Right hindlimb (tissue), 1 donor: ENCODE results near the gene OXNAD1.
"Not testable (repeated sequence)": the region's sequence is repeated elsewhere in the genome, so short reads cannot be mapped to it uniquely, and the experiment has no call there.

ENCODE experiments used
- DNase-seq: peaks from one replicate; pipeline ENCODE4 v3.0.0-alpha.2; 2018

OXNAD1 gene

GRCh38 chr3:16307832-16308531 lies 43.0 kb downstream of the OXNAD1 start:
- no peak for DNase-seq

DNA sequence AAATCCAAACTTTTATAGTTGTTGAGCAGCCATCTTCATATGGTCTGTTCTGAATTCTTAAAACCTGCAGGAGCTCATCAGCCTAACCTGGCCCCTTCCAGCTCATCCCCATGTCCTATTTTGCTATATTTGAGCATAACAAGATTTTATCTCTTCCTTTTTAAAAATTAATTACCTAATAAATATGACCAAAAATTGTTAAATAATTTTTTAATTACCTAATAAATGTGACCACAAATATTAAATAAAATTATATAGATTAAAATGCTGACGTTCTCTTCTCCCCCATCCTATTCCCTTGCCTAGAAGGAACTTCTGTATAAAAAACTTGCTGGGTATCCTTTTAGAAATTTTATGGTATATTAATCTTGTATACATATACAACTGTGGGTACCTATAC lies 43.7 kb downstream of the OXNAD1 start:
- no peak for DNase-seq

DNA sequence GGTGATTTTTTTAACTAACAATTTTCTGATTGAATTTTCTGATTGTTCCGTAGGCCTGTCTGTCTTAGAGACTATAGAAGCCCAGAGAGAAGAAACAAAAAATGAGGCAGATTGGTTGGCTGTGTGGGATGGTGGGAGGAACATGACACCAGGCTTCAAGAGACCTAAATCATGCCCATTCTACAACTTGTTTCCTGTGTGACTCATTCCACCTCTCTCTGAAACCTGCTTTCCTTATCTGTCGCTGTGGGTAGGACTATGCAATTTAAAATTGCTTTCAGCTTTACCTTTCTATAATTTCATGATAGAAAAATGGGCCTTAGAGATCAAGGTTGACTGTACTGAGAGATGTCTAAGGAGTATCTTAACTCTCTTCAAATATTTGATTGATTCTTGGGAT lies 44.5 kb downstream of the OXNAD1 start:
- no peak for DNase-seq

- DNase-seq = not testable (repeated sequence)
Observed at GRCh38 chr3:16310486-16310885, 45.5 kb downstream of the OXNAD1 start.

DNA sequence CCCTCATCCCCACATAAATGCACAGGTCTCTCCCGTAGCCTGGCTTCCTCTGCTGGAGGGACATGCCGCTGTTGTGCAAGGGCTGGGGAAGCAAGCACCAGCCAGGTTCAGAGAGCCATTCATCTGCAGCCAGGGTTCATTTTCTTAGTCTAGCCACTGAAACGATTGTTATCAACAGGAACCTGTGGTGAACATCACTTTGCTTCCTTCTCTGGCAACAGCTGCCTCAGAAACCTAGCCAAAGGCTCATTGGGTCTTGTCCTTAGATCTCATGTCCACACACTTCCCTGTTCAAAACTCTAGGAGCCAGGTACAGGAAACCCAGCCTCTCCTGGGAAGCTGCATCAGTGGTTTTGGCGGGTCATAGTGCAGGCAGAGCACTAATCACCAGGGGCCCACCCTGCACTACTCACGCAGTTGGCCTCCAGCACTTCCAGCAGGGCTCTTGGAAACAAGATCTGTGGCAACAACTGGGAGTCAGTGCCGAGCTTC lies 47.0 kb downstream of the OXNAD1 start:
- DNase-seq = no peak

DNA sequence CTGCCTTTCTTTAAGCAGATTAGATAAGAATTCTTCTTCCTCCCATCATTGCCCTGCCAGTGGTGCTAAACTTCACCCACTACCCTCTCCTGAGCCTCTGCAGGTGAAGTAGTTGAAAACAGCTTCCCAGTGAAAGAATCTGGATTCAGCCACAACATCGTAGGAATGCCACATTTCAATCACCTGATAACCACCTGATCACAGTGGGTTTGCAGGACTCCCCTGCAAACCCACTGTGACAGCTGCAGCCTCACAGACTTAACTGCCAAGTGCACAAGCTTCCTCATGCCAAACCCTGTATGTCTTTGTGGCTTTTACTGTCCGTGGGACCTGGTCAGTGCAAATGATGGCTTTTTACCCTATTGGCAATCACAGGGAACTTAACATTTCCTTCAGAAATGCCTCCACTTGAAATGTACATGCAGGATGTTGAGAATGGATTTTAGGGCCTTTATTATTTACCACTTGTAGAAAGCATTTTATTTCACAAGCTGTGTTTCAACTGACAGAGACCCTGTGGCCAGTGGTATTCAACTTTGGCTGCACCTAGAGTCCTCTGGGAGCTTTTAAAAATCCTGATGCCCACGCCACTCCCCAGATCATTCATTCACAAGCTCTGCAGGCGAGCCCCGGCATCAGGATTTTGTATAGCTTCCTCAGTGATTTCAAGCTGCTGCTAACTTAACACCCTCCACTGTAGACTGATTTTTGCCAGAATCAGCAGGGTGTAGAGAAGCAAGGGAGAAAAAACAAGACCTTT lies 49.1 kb downstream of the OXNAD1 start:
- no peak for DNase-seq

- DNase-seq = no peak
Observed at GRCh38 chr3:16315623-16316022, 50.6 kb downstream of the OXNAD1 start.

DNA sequence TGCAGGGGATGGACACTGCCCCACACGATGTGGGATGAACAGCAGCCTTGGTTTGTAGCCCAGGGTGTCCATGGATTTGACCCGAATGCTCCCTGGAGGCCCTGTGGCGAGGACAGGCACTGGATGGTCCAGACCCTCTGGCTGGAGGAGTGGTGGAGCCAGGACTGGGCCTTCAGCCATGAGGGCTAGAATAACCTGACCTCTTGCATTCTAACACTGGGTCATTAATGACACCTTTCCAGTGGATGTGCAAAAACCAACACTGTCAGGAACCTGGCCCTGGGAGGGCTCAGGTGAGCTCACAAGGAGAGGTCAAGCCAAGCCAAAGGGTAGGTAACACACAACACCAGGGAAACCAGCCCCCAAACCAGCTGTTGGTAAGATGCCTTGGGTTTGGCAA lies 51.4 kb downstream of the OXNAD1 start:
- no peak for DNase-seq

- DNase-seq = no peak
Observed at GRCh38 chr3:16316847-16317560, 52.0 kb downstream of the OXNAD1 start.

GRCh38 chr3:16317561-16317945 lies 52.5 kb downstream of the OXNAD1 start:
- DNase-seq = no peak

- no peak for DNase-seq
Observed at GRCh38 chr3:16318176-16318575, 53.2 kb downstream of the OXNAD1 start.

DNA sequence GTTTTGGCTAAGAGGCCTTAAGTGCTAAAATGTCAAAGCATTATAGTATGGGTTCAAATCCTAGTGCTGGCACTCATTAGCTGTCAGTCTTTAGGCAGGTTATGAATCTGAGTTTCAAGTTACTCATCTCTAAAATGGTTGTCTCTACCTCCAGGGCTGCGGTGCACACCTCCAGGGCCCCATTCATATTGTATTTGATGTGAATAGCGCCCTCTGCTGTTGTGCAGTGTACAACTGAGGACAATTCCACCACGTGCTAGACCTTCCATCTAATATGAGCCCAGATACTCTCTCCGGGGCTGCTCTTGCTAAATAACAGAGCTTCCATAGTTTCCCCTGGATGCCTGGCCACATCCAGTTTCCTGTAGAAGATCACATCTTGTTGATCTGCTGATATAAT lies 54.3 kb downstream of the OXNAD1 start:
- DNase-seq = no peak

DNA sequence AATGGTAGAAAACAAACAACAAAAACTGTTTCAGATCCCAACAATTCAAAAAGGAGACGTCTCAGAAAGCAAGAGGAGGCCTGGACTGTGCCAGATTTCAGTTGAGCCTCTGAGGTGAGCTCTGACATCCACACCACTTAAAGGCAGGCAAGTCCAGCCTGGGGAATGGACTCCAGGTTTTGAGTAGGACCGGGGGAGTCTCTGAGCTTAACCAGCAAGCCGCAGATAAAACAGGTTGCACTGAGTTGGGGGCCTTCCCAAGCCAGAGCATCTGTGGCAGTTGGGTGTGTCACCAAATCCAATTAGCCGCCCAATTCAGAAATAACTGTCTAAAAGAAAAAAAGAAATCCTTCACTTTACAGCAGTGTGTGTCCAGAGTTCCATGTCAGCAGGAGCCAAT lies 54.7 kb downstream of the OXNAD1 start:
- DNase-seq = no peak

DNA sequence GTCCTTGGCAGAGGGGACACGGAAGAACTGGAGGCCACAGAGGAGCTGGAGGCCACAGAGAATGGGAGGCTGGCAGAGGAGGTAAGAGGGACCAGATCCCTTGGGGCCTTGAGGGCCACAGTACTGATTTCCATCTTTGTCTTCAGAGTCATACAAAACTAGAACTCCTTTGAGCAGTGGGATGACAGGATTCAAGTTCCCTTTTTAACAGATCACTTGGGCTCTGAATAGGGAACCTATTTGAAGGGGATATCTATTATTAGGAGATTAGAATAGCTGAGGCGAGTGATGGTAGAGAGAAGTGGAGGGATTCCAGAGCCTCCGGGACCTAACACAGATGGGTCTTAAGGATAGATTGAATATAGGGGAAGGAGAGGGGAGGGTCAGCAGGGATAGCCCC lies 55.7 kb downstream of the OXNAD1 start:
- DNase-seq = no peak

DNA sequence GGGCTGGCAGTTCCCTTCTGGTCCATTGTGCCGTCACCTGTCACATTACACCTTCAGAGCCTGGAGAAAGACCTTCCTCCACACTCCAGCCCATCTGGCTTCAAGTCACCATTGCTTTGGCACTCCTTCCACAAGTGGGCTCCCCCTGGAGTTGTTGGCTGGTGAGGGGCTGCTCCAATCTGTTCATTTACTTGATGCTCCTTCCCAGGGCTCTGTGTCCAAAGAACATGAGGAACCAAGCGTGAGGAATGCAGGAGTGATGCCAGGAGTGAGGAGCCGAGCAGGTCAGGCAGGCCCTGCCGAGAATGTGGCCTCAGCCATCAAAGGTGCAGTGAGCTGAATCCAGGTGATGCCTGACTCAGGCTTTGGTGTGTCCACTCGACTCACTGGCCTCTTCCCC lies 57.2 kb downstream of the OXNAD1 start:
- no peak for DNase-seq

DNA sequence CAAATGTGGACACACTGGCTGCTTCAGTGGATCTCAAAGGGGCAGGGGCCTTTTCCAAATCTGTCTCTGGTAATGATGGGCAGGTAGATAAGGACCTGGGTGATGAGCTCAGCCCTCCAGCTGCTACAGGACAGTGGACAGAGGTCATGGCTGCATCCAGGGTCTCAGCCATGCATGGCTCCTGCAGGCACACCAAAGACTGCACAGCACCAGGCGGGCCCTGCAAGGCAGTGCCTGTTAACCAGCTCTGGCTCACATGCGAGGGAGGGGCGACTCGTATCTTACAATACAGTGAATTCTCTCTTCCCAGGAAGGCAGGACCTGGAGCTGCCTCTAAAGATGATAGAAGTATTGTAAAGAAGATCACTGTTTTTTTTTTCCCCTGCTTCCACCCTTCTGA lies 58.7 kb downstream of the OXNAD1 start:
- DNase-seq = no peak

GRCh38 chr3:16325850-16326249 lies 60.8 kb downstream of the OXNAD1 start:
- DNase-seq = no peak

GRCh38 chr3:16326724-16327349 lies 61.8 kb downstream of the OXNAD1 start:
- DNase-seq = no peak

- no peak for DNase-seq
Observed at GRCh38 chr3:16328124-16328523, 63.1 kb downstream of the OXNAD1 start.

DNA sequence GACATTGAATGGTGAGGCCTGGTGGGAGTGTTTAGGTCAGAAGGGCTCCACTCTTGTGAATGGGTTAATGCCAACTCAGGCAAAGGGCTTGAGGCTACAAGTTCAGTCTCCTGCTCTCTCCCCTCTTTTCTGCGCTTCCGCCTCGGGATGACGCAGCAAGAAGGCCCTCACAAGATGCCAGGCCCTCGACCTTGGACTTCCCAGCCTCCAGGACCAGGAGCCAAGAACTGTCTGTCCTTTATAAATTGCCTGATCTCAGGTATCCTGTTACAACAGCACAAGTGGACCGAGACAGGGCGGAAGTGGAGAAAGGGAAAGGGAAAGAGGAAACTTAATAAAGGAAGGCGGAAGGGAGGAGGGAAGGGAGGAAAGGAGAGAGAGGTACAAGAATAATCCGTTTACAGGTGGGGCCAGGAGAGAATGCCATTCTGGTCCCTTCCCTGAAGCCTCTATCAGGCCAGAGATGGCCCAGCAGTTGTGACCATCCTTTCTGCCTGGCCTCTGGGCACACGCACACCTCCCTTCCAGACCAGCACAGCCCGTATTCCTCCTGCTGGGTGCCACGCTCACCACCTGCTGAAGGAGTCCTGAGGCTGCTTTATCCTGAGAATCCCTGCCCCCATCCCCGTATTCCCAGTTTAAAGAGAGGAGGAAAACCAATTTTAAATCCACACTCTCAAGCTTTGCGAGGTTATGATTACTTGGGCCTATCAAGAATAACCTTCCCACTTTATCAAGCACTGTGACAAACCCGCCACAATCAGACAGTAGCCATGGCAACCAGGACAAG lies 64.2 kb downstream of the OXNAD1 start:
- no peak for DNase-seq

GRCh38 chr3:16329826-16330129 lies 64.8 kb downstream of the OXNAD1 start:
- no peak for DNase-seq

DNA sequence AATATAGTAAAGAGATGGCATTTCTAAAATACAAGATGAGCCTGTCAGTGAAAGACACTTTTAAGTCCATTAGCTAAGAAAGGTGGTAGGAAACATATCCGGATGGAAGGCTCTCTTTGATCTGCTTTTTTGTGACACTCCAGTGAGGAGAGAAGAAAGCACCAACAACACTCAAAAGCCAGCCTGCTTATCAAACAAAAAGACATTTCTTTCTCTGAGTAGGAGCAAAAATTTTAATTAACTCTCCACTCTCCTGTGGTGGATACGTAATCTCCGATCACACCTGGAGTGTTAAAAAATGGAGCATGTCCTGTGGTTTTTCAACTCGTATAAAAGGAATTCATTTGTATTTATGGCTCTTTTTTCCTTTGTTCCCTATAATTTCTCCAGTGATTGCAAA lies 65.3 kb downstream of the OXNAD1 start:
- DNase-seq = no peak
